ENCODE results near the gene LPCAT3.
A peak's percentile ranks its signal among the peaks of the same experiment; 100 is the strongest.

Gene LPCAT3

GRCh38 chr12:6974180-6974579 is 44.1 kb downstream of the LPCAT3 start:
- no peak for TF ChIP-seq CTCF (conservative IDR thresholded peaks at IDR 0.05; ENCODE audit: low read length)
- DNase-seq (ENCODE audit: low read depth) = no peak
- H3K4me3 ChIP-seq (ENCODE audit: low read length) = no peak overlapping the region

- DNase-seq (ENCODE audit: low read depth) = no peak
- H3K4me3 ChIP-seq (ENCODE audit: low read length) = peak overlapping the region; percentile 74
- no peak for TF ChIP-seq CTCF (conservative IDR thresholded peaks at IDR 0.05; ENCODE audit: low read length)
Measured at GRCh38 chr12:6970096-6970527, 48.2 kb downstream of the LPCAT3 start.

- peak overlapping the region; percentile 4 for H3K4me3 ChIP-seq (ENCODE audit: low read length)
- DNase-seq (ENCODE audit: low read depth) = no peak
- TF ChIP-seq CTCF (conservative IDR thresholded peaks at IDR 0.05; ENCODE audit: low read length) = no peak
Measured at GRCh38 chr12:6968426-6968825, 49.9 kb downstream of the LPCAT3 start.

- no peak overlapping the region for H3K4me3 ChIP-seq (ENCODE audit: low read length)
- DNase-seq (ENCODE audit: low read depth) = no peak
- no peak for TF ChIP-seq CTCF (conservative IDR thresholded peaks at IDR 0.05; ENCODE audit: low read length)
Measured at GRCh38 chr12:6967651-6968100, 50.6 kb downstream of the LPCAT3 start.

- TF ChIP-seq CTCF (conservative IDR thresholded peaks at IDR 0.05; ENCODE audit: low read length) = no peak
- no peak overlapping the region for H3K4me3 ChIP-seq (ENCODE audit: low read length)
- DNase-seq (ENCODE audit: low read depth) = no peak
Measured at GRCh38 chr12:6966351-6966750, 51.9 kb downstream of the LPCAT3 start.

- TF ChIP-seq CTCF (conservative IDR thresholded peaks at IDR 0.05; ENCODE audit: low read length) = no peak
Measured at GRCh38 chr12:6965714-6966113, 52.6 kb downstream of the LPCAT3 start.

GRCh38 chr12:6965026-6965661 is 53.1 kb downstream of the LPCAT3 start:
- peak; percentile 85 for DNase-seq (ENCODE audit: low read depth)
- H3K4me3 ChIP-seq (ENCODE audit: low read length) = no peak overlapping the region
- peak; percentile 79 for TF ChIP-seq CTCF (conservative IDR thresholded peaks at IDR 0.05; ENCODE audit: low read length)

More at GRCh38 chr12:6965714-6966113, 52.6 kb downstream of the LPCAT3 start:
- H3K4me3 ChIP-seq (ENCODE audit: low read length) = no peak overlapping the region
- no peak for DNase-seq (ENCODE audit: low read depth)

Measured in AG10803 (cell line).